ENCODE results near the gene TBC1D2B. TPM values are rescaled to one million over a fixed set of nuclear protein-coding genes. Genes with fewer than 3 reads are reported as not detected.

TBC1D2B gene
- total RNA-seq, 1 donor from 2014 or later: 103 TPM

DNA sequence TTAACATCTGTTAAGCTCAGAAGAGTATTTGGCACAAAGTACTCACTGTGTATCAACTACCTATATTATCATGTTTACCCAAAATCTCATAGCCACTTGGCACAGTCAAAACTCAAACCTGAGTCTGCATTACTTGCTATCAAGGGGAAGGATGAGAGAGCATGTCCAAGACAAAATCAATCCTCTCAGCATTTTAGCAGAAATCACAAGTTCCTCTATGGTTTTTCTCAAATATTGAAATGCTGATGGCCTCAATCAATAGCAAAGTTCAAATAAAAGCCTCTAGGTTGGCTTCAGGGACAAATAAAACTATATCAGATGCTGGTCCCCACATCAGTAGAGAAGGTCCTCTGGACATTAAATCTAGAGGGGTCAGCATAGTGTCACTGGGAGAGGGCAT, 14.3 kb downstream of the TBC1D2B start:
- intact Hi-C loops (cut with DNase I): no loop called here
- ATAC-seq (no peak), DNase-seq (ENCODE audit: low spot score) (no peak)

DNA sequence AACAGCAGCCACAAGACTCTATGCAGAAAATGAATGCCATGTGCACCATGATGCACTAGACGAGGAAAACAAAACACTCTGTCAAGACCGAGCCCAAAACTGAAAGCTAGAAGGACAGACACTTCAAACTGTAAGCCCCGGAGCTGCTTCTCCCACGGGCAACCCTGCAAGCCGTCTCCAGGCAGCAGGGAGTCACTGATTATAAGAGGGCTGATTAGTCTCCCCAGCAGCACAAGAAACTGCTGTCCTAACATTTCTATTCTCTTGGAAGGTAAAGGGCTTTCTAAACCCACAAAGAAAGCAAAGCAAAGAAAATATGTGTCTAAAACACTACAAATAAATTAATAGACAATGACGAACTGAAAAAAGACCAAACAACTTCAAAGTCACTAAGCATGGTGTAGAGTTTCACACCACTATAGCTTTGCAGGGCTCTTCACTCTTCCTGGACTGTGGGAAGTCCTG, 15.5 kb downstream of the TBC1D2B start:
- ATAC-seq (no peak), DNase-seq (ENCODE audit: low spot score) (no peak)
- intact Hi-C loops (cut with DNase I): no loop called here

GRCh38 chr15:78060232-78060631, 17.3 kb downstream of the TBC1D2B start:
- DNase-seq (ENCODE audit: low spot score): no peak
- intact Hi-C loops (cut with DNase I): no loop called here
- no peak for ATAC-seq

- ATAC-seq (no peak), DNase-seq (ENCODE audit: low spot score) (no peak)
- intact Hi-C loops (cut with DNase I): no loop called here
These were observed 18.2 kb downstream of the TBC1D2B start for GRCh38 chr15:78059110-78059839.

GRCh38 chr15:78058401-78058935, 19.0 kb downstream of the TBC1D2B start:
- intact Hi-C loops (cut with DNase I): no loop called here
- DNase-seq (ENCODE audit: low spot score) (no peak), ATAC-seq (no peak)

DNA sequence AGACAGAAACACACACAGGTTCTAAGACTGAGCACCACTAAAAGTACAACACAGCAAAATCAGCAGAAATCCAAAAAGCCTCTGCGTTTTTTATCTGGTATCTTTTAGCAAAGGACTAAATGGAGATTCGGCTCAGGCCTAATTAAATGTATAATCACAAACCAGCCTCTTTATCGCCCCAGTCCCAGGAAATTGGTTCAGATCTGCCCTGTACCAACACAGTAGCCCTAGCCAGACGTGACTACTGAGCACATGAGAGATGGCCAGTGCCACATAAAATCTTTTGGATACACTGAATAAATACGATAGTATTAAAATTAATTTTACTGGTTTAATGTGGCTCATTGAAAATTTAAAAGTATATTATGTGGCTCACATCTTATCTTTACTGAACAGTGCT, 19.7 kb downstream of the TBC1D2B start:
- intact Hi-C loops (cut with DNase I): no loop called here
- DNase-seq (ENCODE audit: low spot score): no peak
- ATAC-seq: no peak

DNA sequence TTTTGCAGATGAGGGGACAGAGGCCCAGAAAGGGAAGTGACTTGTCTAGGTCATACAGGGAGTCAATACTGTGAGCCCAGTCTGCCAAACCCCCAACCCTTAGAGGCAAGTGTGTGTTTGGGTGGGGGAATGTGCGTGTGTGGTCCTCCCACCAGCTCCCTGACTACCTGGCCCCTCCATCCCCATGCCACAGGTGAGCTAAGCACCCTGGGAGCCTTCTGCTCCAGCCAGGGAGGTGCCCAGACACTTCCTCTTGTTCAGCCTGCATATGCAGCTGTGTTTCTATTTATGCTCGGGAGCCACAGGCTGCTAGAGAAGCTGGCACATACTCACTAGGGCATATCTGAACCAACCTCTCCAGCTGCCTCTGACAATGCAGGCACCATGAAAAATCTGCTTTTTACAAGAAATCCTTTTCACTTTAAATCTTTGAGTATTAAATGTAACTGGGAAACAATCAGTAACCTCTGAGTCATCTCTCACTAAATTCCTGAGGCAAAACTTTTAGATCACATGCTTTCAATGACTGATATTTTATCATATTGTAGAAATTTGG, 20.7 kb downstream of the TBC1D2B start:
- intact Hi-C loops (cut with DNase I): no loop called here
- ATAC-seq (peak; percentile 74), DNase-seq (ENCODE audit: low spot score) (no peak)

DNA sequence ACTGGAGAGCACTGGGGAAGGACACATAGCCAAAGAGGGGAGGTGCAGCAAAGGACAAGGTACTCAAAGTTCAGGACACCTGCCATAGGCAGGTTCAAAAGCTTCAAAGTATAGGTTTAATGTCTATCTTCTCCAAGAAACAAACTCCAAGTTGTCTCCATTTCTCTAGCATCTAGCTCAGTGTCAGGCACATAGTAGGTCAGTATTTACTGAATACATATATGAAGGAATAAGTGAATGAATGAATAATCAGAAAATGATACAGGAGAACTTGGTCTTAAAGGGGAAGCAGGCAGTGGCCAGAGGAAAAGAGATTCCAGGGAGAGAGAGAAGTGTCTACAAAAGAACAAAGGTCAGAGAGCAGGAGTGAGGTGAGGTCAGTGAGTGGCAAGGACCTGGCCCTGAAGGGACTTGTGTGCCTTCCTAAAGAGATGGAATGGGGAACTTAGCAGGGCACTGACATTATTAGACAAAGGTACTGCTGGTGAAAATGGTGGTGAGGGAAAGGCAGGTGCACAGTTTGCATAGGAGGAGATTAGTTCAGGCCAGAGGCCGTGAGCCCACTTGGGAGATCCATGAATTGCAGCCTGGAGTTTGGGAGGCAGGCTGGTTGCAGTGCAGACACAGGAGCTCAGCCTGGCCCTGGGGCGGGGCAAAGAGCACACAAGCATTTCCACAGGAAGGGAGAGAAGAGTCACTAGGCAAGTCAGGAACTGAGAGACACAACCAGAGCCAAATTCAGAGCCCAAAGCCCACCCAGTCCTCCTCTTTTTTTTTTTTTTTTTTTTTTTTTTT, 21.4 kb downstream of the TBC1D2B start:
- no peak for DNase-seq (ENCODE audit: low spot score)
- intact Hi-C loops (cut with DNase I): no loop called here
- peak; percentile 82 for ATAC-seq

DNA sequence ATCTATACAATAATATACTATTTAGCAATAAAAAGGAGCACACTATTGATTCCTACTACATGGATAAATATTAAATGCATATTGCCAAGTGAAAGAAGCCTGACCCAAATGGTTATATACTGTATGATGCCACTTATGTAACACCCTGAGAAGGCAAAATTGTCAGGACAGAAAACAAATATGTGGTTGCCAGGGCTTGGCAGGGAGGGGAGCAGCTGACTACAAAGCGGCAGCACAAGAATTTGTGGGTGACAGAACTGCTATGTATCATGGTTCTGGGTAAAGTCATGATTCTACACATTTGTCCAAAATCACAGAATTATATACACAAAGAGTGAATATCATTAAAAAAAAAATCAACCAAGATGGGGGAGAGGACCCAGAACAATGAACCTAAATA, 22.5 kb downstream of the TBC1D2B start:
- intact Hi-C loops (cut with DNase I): no loop called here
- no peak for DNase-seq (ENCODE audit: low spot score)
- ATAC-seq: no peak

DNA sequence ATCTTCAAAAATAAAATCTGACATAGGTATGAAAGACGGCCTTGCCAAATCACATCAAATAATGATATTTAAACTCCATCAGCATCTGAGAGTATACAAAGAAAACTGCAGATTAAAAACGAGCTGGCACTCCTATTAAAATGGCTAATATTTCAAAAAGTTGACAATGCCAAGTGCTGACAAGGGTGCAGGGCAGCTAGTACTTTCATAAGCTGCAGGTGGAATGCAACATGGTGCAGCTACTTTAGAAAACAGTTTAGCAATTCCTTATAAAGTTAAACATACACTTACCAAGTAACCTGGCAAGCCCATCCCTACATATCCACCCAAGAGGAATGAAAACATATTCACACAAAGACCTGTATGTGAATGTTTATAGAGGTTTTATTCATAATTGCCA, 23.0 kb downstream of the TBC1D2B start:
- DNase-seq (ENCODE audit: low spot score) (no peak), ATAC-seq (no peak)
- intact Hi-C loops (cut with DNase I): no loop called here

DNA sequence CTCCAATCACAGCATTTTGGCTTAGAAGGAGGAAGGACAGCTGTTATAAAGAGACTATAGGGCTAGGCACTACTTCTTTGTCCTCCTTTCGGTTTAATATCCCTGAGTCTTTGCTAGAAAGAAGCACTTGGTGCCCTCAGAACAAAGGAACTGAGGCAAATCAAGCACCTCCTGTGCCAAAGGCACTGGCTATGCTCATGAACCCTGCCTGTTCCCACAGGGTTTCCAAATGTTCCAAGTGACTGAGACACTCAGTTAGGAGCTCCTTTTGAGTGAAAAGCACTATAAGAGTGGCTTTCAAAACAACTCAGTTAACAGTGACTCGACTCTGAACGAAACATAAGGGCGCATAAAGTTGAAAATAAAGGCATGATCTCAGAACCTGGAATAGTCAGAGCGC, 25.0 kb downstream of the TBC1D2B start:
- ATAC-seq: no peak
- intact Hi-C loops (cut with DNase I): no loop called here
- no peak for DNase-seq (ENCODE audit: low spot score)

GRCh38 chr15:78052001-78052401, 25.5 kb downstream of the TBC1D2B start:
- intact Hi-C loops (cut with DNase I): no loop called here
- ATAC-seq: no peak
- no peak for DNase-seq (ENCODE audit: low spot score)

GRCh38 chr15:78051596-78051995, 25.9 kb downstream of the TBC1D2B start:
- DNase-seq (ENCODE audit: low spot score): no peak
- ATAC-seq: no peak
- intact Hi-C loops (cut with DNase I): no loop called here

DNA sequence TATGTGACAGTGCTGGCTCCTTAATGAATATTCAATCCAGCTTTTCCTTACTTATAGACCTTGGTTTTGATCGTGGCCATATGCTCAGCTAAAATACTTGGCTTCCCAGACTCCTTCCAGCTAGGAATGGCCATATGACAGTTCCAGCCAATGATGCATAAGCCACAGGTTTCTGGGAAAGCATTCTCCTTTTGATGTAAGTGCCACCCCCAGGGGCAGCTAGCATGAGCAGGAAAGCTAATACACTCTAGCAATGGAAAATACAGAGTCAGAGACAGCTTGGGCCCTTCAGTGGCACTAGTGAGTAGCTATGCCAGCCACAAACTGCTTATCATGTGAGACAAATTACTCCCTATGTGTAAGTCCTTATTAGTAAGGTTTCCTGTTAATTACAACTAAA, 26.7 kb downstream of the TBC1D2B start:
- DNase-seq (ENCODE audit: low spot score): no peak
- ATAC-seq: no peak
- intact Hi-C loops (cut with DNase I): no loop called here

DNA sequence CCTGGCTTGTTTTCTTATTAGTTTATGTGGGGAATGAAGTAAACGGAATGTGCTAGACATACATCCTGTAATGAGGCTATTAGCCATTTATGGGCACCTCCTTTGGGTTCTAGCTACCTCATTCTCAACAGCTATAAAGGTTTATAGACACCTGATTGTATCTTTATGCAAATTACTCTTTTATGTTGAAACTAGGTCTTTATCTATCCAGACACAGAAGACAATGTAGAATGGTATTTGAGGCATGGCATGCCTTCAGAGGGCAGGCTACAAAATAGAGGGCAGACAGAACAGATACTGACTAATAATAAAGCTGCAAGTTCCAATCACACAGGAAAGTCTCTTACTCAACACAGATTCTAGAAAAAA, 27.1 kb downstream of the TBC1D2B start:
- DNase-seq (ENCODE audit: low spot score) (no peak), ATAC-seq (no peak)
- intact Hi-C loops (cut with DNase I): no loop called here

DNA sequence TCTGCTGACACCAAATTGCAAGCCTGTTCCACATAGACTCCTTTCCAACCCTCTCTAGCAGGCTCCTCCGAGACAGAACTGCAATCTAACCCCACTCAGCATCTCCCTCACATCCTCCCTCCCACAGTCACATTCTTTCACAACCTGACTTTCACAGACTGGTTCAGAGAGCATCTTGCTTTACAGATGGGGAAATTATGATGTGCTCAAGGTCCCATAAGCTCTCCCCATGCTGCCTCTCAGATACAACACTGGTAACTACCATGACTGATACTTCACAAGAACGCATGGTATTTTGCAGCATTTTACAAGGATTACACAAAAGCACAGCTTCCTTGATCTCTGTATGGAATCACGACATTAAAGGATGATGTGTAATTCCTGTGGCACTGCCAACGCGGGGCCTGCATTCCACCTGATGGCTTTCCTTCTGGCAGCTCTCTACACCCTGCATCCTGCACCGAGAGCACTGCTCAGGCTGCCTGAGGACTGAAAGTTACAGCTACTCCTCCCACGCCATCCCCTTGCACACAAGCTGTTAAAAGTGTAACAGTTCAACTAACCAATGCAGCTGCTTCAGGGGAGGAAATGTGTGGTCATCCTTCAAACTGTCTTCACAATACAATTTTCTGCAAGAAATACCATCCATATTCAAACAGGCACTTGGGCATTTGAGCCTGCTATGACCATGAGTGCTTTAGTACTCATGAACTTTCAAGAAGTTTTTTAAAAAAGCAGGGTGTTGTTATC, 27.6 kb downstream of the TBC1D2B start:
- ATAC-seq (no peak), DNase-seq (ENCODE audit: low spot score) (no peak)
- intact Hi-C loops (cut with DNase I): no loop called here

DNA sequence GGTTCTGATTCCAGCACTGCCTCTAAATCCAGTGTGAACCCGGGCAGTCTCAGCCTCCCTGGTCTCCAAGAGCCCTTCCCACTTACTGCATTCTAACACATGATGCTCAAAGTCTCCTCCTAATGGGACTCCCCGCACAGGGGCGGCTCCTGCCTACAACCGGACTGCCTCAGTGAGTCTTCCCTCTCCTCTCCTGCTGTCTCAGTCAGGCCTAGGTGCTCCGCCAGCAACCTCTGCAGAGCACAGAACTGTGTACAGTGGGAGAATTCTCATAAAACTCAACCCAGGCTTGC, 28.9 kb downstream of the TBC1D2B start:
- no peak for DNase-seq (ENCODE audit: low spot score)
- peak; percentile 73 for ATAC-seq
- intact Hi-C loops (cut with DNase I): no loop called here

DNA sequence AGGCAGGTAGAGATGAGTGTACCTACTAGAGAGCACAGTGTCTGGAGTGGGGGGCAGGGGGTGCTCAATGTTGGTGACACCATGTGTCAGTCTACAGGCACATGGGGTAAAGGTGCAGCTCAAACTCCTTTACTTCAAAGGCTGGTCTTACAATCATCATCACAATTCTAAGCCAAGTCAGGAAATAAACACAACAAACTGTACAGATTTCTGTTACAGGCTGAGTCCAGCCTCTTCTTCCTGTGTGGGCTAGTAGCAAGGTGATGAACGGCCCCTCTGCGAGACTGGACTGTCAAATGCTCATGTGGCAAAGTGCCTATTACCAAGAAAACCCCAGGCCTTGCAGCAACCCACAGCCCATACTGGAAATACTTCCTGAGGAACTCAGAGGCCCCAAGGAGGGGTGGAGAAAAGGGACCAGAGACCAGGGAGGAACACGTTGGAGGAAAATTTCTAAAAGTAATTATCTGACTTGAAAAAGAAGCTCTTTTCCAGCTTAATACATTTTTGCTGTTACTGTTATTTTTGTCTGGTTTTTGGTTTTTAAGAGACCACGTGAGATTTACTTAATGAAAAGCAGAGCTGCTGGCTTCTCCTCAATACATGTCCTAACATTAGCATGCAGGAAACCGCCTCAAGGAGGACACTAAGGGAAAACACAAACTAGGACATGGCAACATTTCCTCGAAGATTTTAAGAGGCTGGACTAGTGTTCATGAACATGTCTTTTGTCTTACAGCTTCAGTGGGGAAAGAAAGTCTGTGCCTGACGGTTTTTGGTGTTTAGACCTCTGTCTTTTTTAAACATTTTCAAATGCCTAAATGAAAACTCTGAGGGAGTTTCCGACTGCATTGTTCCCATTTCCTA, 29.5 kb downstream of the TBC1D2B start:
- DNase-seq (ENCODE audit: low spot score): no peak
- intact Hi-C loops (cut with DNase I): no loop called here
- ATAC-seq: peak; percentile 92

Measured in sciatic nerve (tissue), 2 donors.